ENCODE data around the gene FLOT2. TPM values are rescaled to one million over a fixed set of nuclear protein-coding genes. Genes with fewer than 3 reads are reported as not detected.

The FLOT2 gene
- total RNA-seq, 1 donor from 2014 or later: 74.1 TPM

DNA sequence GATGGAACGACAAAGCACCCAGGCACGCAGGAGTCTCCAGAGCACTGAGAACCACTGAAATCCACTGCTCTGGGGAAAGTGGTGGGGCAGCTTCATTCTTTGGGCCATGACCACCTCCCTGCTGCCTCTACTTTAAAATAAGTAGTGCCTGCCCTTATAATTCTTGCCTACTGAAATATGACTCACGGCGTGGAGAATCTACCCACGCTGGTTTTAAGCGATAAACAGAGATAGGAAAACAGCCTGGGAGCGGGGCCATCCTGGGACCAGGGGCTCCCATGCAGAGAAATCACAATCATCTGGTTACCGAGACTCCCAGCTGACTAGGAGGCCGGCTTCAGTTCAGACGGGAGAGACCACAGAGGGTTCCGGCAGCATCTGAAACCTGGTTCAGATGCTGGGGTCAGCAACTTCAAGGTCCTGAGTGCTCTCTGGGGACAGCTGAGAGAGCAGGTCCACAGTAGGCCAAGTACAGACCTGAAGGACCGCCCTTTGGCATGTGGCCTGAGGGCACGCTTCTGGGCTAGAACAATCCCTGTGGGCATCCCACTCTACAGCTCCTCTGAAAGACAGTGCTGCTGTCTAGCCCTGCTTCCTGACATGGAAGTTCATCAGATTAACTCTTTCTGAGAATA lies 14.0 kb upstream of the FLOT2 start:
- DNase-seq (ENCODE audit: low spot score): no peak
- H3K27ac Mint-ChIP-seq (ENCODE audit: unreplicated experiment): no peak overlapping the region
- H3K27me3 Mint-ChIP-seq (ENCODE audit: low read depth): no peaks in the 10 kb centered on the region
- H3K9me3 Mint-ChIP-seq (ENCODE audit: low read depth): no peaks in the 10 kb centered on the region
- TF ChIP-seq, protein P1, sequence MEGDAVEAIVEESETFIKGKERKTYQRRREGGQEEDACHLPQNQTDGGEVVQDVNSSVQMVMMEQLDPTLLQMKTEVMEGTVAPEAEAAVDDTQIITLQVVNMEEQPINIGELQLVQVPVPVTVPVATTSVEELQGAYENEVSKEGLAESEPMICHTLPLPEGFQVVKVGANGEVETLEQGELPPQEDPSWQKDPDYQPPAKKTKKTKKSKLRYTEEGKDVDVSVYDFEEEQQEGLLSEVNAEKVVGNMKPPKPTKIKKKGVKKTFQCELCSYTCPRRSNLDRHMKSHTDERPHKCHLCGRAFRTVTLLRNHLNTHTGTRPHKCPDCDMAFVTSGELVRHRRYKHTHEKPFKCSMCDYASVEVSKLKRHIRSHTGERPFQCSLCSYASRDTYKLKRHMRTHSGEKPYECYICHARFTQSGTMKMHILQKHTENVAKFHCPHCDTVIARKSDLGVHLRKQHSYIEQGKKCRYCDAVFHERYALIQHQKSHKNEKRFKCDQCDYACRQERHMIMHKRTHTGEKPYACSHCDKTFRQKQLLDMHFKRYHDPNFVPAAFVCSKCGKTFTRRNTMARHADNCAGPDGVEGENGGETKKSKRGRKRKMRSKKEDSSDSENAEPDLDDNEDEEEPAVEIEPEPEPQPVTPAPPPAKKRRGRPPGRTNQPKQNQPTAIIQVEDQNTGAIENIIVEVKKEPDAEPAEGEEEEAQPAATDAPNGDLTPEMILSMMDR (IDR thresholded peaks at IDR 0.05): no peak
- H3K4me1 Mint-ChIP-seq (ENCODE audit: low read depth): peaks cover 7% of the 10 kb centered on the region
- peaks cover 57% of the 10 kb centered on the region for H3K36me3 Mint-ChIP-seq (ENCODE audit: low read depth)
- no peak overlapping the region for H3K4me3 Mint-ChIP-seq (ENCODE audit: unreplicated experiment)

DNA sequence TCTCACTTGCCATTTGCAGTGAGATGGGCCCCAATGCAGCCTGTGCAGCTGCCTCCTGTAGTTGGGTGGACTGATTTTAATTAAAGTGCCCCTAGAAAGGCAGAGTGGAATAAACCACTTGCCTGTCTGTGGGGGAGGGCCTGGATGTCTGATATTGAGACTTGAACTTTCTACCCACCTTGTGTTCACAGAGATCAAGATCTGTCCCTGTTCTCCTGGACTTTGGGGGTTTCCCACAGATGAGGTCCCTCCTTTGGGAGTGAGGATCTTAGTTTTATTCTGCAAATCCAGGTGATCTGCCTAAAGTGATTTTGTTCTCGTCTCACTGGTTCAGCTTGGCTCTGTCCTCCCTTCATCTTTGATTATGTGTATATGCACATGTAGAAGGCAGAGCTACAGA lies 13.0 kb upstream of the FLOT2 start:
- H3K36me3 Mint-ChIP-seq (ENCODE audit: low read depth): peaks cover 52% of the 10 kb centered on the region
- TF ChIP-seq, protein P1 (IDR thresholded peaks at IDR 0.05): no peak
- no peak for DNase-seq (ENCODE audit: low spot score)
- H3K27me3 Mint-ChIP-seq (ENCODE audit: low read depth): no peaks in the 10 kb centered on the region
- peaks cover 7% of the 10 kb centered on the region for H3K4me1 Mint-ChIP-seq (ENCODE audit: low read depth)
- H3K4me3 Mint-ChIP-seq (ENCODE audit: unreplicated experiment): no peak overlapping the region
- H3K9me3 Mint-ChIP-seq (ENCODE audit: low read depth): no peaks in the 10 kb centered on the region
- no peak overlapping the region for H3K27ac Mint-ChIP-seq (ENCODE audit: unreplicated experiment)

DNA sequence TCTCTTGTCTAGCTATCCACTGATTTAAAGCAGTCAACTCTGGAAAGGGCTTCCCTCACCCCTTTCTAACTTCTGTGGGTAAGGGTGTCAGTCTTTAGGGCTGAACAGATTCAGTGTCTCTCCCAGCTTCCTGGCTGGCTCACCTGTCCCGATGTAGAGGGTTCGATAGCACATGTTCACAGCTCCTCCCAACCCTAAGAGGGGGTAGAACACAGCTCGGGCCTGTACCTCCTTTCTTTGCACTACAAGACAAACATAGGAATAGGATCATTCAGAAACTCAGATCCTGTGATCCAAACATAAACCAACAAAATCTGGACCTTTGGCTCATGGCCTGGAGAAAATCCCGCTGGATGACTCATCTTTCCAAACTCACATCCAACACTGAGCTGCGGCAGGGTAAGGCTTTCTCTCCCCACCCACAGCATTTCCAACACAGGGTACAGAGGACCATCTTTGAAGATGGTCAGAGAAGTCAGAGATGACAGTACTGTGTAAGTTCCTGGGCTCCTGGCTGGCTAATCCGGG lies 11.2 kb upstream of the FLOT2 start:
- Mint-ChIP-seq H3K9me3 (ENCODE audit: low read depth) (no peaks in the 10 kb centered on the region), H3K36me3 (ENCODE audit: low read depth) (peaks cover 39% of the 10 kb centered on the region), H3K4me1 (ENCODE audit: low read depth) (peaks cover 7% of the 10 kb centered on the region), H3K27me3 (ENCODE audit: low read depth) (no peaks in the 10 kb centered on the region), H3K27ac (ENCODE audit: unreplicated experiment) (peak overlapping the region; percentile 80), H3K4me3 (ENCODE audit: unreplicated experiment) (no peak overlapping the region)
- TF ChIP-seq, protein P1 (IDR thresholded peaks at IDR 0.05): no peak
- no peak for DNase-seq (ENCODE audit: low spot score)

DNA sequence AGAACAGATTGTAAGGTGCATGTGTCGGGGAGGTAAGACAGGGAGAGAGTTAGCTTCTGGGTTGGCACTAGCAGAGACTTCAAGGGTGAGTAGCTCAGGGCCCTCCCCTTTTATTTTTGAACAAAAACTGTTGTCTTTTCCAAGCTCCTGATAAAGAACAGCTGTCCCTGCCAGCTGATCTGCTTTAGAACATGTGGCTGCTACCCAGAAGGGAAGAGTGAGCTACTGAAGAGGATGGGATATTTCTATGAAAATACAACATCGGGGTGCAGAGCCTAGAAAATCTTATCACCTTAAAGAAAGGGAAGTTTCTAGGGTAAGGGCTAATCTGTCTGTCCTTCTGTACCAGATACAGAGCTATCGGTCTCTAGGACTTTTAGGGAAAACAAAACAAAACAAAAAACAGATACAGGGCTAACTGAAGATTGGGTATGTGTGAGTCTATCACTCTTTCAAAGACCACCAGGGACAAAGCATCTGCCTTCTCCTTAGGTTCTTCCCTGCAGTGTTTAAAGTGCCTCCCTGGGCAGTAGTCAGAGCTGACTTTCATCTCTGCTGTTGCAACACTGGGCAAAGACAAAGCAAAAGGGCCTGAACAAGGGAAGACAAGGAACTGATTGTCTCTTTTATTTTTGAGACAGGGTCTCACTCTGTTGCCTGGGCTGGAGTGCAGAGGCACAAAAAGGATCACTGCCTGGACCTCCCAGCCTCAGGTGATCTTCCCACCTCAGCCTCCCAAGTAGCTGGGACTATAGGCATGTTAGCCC lies 10.4 kb upstream of the FLOT2 start:
- H3K27ac Mint-ChIP-seq (ENCODE audit: unreplicated experiment): peak overlapping the region; percentile 49
- peaks cover 33% of the 10 kb centered on the region for H3K36me3 Mint-ChIP-seq (ENCODE audit: low read depth)
- H3K9me3 Mint-ChIP-seq (ENCODE audit: low read depth): no peaks in the 10 kb centered on the region
- H3K27me3 Mint-ChIP-seq (ENCODE audit: low read depth): no peaks in the 10 kb centered on the region
- DNase-seq (ENCODE audit: low spot score): no peak
- TF ChIP-seq, protein P1 (IDR thresholded peaks at IDR 0.05): no peak
- H3K4me3 Mint-ChIP-seq (ENCODE audit: unreplicated experiment): no peak overlapping the region
- peaks cover 10% of the 10 kb centered on the region for H3K4me1 Mint-ChIP-seq (ENCODE audit: low read depth)

DNA sequence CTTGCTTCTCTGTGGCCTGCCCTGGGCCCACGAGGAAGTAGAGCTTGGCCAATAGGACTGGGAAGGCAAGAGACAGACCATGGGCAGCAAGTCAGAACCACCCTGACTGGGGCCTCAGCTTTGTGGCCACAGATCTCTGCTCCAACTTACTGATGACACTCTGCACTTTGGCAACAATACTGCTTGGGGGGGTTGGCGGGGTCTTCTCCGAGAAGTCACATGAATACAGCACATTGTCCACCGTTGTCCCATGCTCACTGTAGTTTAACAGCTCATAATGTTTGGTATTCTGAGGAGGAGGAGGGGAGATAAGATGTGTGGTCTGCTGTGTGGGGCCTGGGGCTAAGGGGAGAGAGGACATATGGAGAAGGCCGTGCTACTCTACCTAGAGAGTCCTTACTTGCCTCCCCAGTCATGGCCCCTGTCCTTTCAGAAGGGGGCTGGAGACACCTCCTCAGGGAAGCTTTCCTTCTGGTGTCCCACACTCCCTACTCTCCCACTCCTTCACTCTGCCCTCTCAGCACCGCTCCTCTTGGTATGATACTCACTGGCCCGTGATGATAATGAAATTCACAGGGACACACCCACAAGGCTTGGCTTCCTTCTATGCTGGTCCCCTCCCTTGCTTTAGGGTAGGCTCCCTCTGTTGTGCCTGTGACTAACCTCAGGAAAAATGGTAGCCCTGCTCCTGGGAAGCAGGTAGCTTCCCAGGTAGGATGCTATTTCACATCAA lies 9.3 kb upstream of the FLOT2 start:
- H3K27ac Mint-ChIP-seq (ENCODE audit: unreplicated experiment): no peak overlapping the region
- H3K36me3 Mint-ChIP-seq (ENCODE audit: low read depth): peaks cover 26% of the 10 kb centered on the region
- TF ChIP-seq, protein P1 (IDR thresholded peaks at IDR 0.05): no peak
- no peak for DNase-seq (ENCODE audit: low spot score)
- H3K4me1 Mint-ChIP-seq (ENCODE audit: low read depth): peaks cover 14% of the 10 kb centered on the region
- H3K27me3 Mint-ChIP-seq (ENCODE audit: low read depth): no peaks in the 10 kb centered on the region
- H3K9me3 Mint-ChIP-seq (ENCODE audit: low read depth): no peaks in the 10 kb centered on the region
- no peak overlapping the region for H3K4me3 Mint-ChIP-seq (ENCODE audit: unreplicated experiment)
